Activated CD4-positive, alpha-beta T cell treated with anti-CD3 and anti-CD28 coated beads for 48 hours (primary cell): Measurements from ENCODE around the gene PAPSS2.

ENCODE experiments used
- DNase-seq: peaks from one replicate; pipeline ENCODE4 v3.0.0-alpha.2; 2020

PAPSS2 gene

DNA sequence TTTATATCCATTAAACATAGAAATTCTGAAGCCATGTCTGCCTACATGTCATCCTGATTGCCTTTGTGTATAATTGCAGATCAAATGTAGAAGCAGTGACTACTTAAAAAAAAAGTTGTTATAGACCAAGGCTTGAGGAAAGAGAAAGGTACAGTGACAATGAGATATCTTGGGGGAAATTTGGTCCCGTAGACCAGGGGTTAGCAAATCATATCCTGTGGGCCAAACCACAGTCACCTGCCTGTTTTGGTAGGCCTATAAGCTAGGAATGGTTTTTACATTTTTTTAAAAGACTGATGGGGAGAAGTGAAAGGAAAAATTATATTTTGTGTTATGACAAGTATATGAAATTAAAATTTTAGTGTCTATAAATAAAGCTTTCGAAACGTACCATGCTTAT, 12.9 kb downstream of the PAPSS2 start:
- DNase-seq, result no peak

- no peak for DNase-seq
Measured at GRCh38 chr10:87674943-87675342, 15.3 kb downstream of the PAPSS2 start.

- DNase-seq, result no peak
Measured at GRCh38 chr10:87675396-87676376, 16.0 kb downstream of the PAPSS2 start.

GRCh38 chr10:87677595-87677994, 17.9 kb downstream of the PAPSS2 start:
- DNase-seq, result no peak

GRCh38 chr10:87678302-87678701, 18.6 kb downstream of the PAPSS2 start:
- DNase-seq, result no peak

DNA sequence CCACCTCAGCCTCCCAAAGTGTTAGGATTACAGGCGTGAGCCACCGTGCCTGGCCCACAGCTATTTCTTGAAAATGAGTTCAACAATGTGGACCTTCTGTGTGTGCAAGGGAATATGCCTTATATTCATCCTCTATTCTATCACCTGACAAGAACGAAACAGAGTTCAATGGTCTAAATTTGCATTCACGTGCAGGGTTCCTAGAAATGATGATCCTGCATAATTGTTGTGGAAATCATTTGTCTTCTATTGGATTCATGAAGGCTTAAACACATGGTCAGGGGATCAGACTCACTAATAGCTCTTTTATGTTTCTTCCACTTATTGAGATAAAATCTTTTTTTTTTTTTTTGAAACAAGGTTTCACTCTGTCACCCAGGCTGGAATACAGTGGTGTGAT, 23.7 kb downstream of the PAPSS2 start:
- no peak for DNase-seq

DNA sequence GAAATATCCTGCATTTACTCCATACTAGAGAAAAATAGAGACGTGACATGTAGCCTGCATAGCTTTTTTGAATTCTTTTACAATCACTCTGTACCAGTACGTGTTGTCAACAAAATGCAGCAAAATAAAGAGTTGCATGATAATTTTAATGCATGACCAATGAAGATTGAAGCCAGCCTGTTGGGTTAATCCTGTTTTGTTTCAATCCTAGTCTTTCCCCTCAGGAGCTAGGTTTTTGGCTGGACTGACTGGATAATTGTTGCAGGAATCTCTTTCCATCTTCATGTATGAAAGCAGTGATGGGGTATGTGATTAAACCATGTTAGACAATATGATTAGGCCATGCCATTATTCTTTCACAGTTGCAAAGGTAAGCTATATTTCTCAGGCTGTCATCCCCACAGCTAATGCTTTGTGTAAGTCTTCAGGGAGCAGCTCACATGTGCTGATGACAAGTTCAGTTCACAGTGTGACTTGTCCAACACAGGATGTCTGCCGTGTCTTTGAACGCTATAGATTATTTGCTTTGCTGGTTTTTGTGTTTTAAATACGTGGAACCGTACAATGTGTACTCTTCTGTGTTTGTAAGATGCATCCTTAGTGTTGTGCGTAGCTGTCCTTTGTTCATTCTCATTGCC, 24.4 kb downstream of the PAPSS2 start:
- no peak for DNase-seq

GRCh38 chr10:87685832-87686574, 26.3 kb downstream of the PAPSS2 start:
- no peak for DNase-seq

GRCh38 chr10:87691506-87692070, 31.9 kb downstream of the PAPSS2 start:
- DNase-seq, result no peak

GRCh38 chr10:87692956-87693484, 33.3 kb downstream of the PAPSS2 start:
- DNase-seq, result no peak

DNA sequence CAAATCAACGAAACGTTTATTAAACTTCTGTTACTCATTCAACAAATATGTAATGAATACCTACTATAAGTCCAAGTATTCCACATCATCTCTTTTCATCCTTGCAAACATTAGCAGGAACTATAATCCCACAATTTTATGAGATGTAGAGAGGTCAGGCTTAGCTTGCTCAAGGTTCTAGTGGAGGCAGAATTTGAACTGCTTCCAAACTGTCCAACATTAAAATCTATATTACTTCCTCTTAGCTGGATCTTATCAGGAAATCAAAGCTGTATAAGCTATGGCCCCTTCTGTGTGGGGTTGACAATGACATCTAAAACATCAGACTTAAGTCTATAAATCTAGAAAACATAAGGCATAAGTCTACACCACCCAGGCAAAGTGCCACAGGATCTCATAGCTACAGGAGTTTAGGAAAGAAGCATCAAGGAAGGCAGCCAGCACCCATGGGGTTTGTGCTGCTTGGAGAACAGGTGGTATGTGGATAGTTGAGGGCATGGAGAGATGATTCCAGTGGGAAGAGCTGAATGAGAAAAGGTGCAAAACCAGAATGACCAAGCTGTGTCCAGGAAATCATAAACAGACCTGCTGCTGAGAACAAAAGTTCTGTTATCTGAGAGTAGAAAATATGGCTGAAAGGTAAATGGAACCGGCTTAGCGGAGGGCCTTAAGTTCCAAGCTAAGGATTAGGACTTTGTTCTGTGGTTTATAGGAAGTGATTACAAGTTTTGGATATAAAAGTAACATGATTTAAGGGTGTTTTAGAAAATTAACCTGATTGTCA, 34.5 kb downstream of the PAPSS2 start:
- no peak for DNase-seq

DNA sequence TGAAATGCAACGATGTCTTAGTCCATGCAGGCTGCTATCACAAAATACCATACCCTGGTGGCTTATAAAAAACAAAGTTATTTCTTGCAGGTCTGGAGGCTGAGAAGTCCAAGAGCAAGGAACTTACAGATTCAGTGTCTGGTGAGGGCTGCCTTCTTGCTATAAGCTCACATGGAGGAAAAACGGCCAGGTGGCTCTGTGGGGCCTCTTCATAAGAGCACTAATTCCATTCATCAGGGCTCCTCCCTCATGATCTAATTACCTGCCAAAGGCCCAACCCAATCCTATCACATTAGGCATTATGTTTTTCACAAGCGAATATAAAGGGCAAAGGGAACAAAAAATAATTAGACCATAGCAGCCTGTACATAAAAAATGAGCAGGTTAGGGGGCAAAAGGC, 35.4 kb downstream of the PAPSS2 start:
- no peak for DNase-seq

- DNase-seq, result no peak
Measured at GRCh38 chr10:87696922-87697745, 37.5 kb downstream of the PAPSS2 start.

DNA sequence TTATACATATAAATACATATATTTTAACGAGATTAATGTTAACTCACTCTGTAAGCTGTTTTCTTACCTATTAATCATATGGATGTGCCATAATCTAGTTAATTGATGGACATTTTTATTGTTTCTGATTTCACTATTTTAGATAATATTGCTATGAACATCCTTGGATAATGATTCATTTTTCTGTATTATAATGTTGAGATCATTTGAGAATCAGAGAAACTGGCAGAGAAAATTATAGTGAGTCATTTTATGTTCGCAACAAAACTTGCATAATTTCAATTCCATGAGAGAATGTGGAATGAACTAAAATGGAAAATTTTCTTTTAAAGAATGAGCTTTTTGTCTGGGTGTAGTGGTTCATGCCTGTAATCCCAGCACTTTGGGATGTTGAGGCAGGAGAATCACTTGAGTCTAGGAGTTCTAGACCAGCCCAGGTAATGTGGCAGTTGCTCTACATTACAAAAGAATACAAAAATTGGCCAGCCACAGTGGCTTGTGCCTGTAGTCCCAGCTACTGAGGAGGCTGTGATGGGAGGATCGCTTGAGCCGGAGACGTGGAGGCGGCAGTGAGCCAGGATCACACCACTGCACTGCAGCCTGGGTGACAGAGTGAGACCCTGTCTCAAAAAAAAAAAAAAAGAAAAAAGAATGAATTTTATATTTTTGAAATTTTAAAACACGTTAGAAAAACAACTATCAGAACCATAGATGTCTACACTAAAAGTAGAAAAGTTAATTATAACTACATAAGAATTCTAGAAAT, 40.5 kb downstream of the PAPSS2 start:
- no peak for DNase-seq

DNA sequence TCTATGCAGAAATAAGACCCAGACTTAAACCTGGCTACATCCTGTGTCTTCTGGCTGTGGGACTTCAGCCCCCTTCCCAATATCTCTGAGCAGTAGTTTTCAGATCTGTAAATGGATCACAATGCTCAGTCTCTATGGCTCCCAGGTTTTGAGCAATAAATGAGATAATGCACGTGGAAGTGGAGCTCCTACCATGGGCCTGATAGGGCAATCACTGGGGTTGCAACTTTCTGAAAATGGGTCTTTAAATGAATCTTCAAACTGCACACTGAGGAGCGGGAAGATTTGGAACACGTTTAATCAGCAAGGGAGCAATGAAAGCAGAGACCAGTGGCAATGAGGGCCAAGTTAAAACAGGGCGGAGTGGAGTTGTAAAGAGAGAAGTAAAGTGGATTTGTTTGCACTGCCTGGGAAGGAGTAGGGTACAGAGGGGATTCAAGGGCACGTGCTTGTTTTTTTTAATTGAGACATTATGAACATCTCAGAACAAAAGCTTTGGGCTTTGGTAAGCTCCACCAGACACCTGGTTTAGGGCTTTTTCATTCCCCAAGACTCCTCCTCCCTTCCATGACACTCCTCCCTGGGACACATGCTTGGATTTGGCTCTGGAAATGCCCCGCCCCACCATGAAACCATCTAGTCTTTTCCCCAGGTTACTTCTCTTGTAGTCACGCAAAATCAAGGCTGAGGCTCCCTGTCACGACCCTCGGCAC, 42.7 kb downstream of the PAPSS2 start:
- DNase-seq, result no peak

DNA sequence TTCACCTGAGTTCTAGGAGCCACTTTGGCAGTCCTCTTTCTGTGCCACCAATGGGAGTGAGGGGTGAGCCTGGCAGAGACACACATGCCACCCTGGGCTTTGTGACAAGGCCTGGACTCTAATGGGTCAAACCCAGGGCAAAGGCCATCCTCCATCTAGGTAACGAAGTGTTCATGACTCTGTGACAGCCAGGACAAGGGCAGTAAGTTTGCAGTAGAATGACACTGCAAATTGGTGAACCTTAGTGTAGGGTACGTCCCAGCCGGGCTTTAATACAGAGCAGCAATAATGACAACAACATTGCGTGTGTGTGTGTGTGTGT, 43.3 kb downstream of the PAPSS2 start:
- DNase-seq, result no peak

GRCh38 chr10:87703771-87704170, 44.1 kb downstream of the PAPSS2 start:
- DNase-seq, result no peak

DNA sequence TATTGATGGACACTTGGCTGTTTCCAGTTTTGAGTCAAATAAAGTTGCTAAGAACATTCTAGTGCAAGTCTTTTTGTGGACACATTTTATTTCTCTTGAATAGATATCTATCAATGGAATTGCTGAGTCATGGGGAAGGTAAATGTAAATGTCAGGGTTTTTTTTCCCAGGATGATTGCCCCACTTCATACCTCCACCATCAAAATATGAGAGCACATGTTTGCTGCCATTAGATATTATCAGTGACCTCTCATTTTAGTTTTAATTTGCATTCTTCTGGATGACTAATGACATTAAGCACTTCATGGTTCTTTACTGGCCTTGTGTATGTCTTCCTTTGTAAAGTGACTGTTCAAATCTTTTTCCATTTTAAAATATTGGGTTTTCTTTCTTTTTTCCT, 45.7 kb downstream of the PAPSS2 start:
- DNase-seq, result no peak

- DNase-seq, result no peak
Measured at GRCh38 chr10:87706731-87707130, 47.1 kb downstream of the PAPSS2 start.

- DNase-seq, result no peak
Measured at GRCh38 chr10:87707254-87707653, 47.6 kb downstream of the PAPSS2 start.
